Heart left ventricle (tissue), 16 donors: ENCODE measurements around the gene SREK1. TPM values are rescaled to one million over a fixed set of nuclear protein-coding genes. Genes with fewer than 3 reads are reported as not detected.
A peak's percentile ranks its signal among the peaks of the same experiment; 100 is the strongest.

Experiments
- ATAC-seq, 4 donors: fragments of 200-7000 bp; cut with Tn5 transposase; one replicate each; pipeline ENCODE4 v1.9.1; 2020 to 2022; ENCODE audit warnings: moderate library complexity in 4 of 4, mild to moderate bottlenecking in 3 of 4, moderate number of reproducible peaks in 1 of 4
- DNase-seq, 5 donors: peaks; one replicate each; pipeline ENCODE4 v3.0.0-alpha.2; 2020
- H3K27ac ChIP-seq, 12 donors: fragments of 200-600 bp; sonication (generic) in 4 of 12; one replicate each; pipeline versions ENCODE4 v1.5.0 to v1.8.0; 2016 to 2022; ENCODE audit warnings: mild to moderate bottlenecking in 2 of 12
- H3K27me3 ChIP-seq, 9 donors: fragments of 200-600 bp; sonication (generic) in 2 of 9; one replicate each; pipeline versions ENCODE4 v1.5.1 to v1.8.0; 2016 to 2022; ENCODE audit warnings: mild to moderate bottlenecking in 3 of 9
- H3K36me3 ChIP-seq, 9 donors: fragments of 200-600 bp; sonication (generic) in 2 of 9; one replicate each; pipeline versions ENCODE4 v1.5.0 to v1.8.0; 2018 to 2022; ENCODE audit warnings: mild to moderate bottlenecking in 2 of 9
- H3K4me1 ChIP-seq, 12 donors: fragments of 200-600 bp; sonication (generic) in 4 of 12; one replicate each; pipeline versions ENCODE4 v1.5.0 to v1.8.0; 2016 to 2022; ENCODE audit warnings: mild to moderate bottlenecking in 3 of 12
- H3K4me3 ChIP-seq, 12 donors: fragments of 200-600 bp; sonication (generic) in 4 of 12; one replicate each; pipeline versions ENCODE4 v1.5.0 to v1.8.0; 2017 to 2022; ENCODE audit warnings: mild to moderate bottlenecking in 9 of 12, moderate library complexity in 4 of 12
- H3K9me3 ChIP-seq, 12 donors: fragments of 200-600 bp; sonication (generic) in 4 of 12; one replicate each; pipeline versions ENCODE4 v1.5.0 to v1.8.0; 2016 to 2022; ENCODE audit warnings: mild to moderate bottlenecking in 1 of 12
- POLR2A ChIP-seq, 2 donors: fragments of 450-650 bp; IDR thresholded peaks; one replicate each; pipeline ENCODE4 v1.6.1; 2017; ENCODE audit warnings: antibody characterized with exemption in 2 of 2, mild to moderate bottlenecking in 2 of 2, moderate library complexity in 2 of 2
- WGBS, 4 donors: extraction: QIAGEN DNeasy Blood & Tissue Kit in 2 of 4; methylation state at CpG; one replicate each; pipeline versions ENCODE4 v1.1.5 to v1.1.7; 2013 to 2018; 5-methylcytosine and 5-hydroxymethylcytosine counted together
- intact Hi-C, 10 donors: fragments of 100-400 bp; cut with DNase I; formaldehyde crosslinking; loops; one replicate each; pipeline versions ENCODE4 v1.11.1 to v1.14.2; 2022
- polyA plus RNA-seq, 2 donors: library from polyadenylated mRNA; stranded (reverse); fragments of 200-250 nt; gene quantifications; one replicate each; pipeline ENCODE4 v1.2.3, GENCODE V29; 2013
- total RNA-seq, 9 donors: library from RNA; depleted of rRNA in 2 of 9; stranded (reverse); fragments of >200 nt in 2 of 9; fragmentation: NEBNext Ultra II Directional in 3 of 9; extraction: Animal tissue kit (Norgen Biotek cat#: 25700) in 3 of 9; gene quantifications; one replicate each; pipeline versions ENCODE4 v1.1.0 to v1.2.4, GENCODE V29; 2016 to 2023
- TF ChIP-seq, protein P1 (sequence below), 12 donors: fragments of 200-600 bp; sonication (generic) in 4 of 12; IDR thresholded peaks; one replicate each; pipeline versions ENCODE4 v1.5.0 to v1.8.0; 2018 to 2022; ENCODE audit warnings: antibody characterized with exemption in 12 of 12, mild to moderate bottlenecking in 5 of 12
- donor health status: ischemic (EF 13 %, LVEDD 7.1; RV severe dilation, severe dysfunction).
- donor health status: healthy with polysubstance abuse.
- donor health status: DM: no; HTN: yes; CAD: no.
- donor health status: DM: no; HTN: no; CAD: no.
- donor health status: ischemic (EF 25% LVEDD 6.9; RV normal size, moderate dysfunction).
- donor health status: ischemic (EF 25% LVEDD 5.7; RV mildly dilated, moderate dysfunction).
- donor health status: healthy.
- donor health status: DM: yes; HTN: yes; CAD: no.
- donor health status: ischemic (EF 35%, LVEDD 5.7; RV mildly dilated, moderate dysfunction).
- donor health status: nonischemic (EF 11% LVEDD 7.7; RV severe dilation, severe dysfunction).
- donor health status: DM: yes; HTN: yes; CAD: no.
- donor health status: PGD.
- donor health status: ischemic (EF 29% LVEDD 5.4; RV normal size, mild dysfunction).
- donor health status: nonischemic (EF 23%, LVEDD 6.1; RV moderate dilation, normal function).

The SREK1 gene
- total and polyA plus RNA-seq, 11 donors = 13.5 to 34.2 (median 28.0) TPM

DNA sequence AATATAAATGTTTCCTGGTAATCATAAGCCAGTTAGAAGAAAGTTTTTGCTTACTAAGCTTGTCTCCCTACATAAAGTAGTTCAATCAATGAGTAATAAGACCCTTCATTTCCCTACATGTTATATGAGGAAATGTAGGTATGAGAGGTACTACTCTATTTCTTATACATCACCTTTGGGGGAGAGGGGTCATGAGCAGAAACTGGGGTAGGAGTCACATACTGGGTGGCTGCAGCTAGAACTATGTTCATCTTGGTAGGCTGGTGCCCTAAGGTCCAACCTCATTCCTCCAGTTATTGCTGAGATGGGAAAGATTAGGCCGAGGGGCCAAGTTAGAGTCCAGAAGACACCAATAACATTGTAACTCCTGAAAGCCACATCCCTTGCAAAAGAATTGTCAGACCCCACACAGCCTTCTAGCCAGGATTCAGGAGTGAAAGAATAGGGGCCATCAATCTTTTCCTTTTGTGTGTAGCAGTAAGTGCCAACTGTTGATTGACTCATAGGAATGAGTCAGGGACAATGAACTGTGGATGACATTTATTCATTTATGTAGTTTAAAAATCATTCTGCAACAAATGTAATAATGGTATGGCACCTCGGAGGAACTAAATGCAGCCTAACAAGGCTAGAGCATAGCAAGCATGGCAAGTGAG is 21.6 kb upstream of the SREK1 start:
- no peak overlapping the region for H3K27ac ChIP-seq
- H3K36me3 ChIP-seq = no peaks in the 10 kb centered on the region
- intact Hi-C loops = no loop called here
- H3K4me3 ChIP-seq = no peak overlapping the region
- H3K4me1 ChIP-seq = peaks cover 0 to 9% (median 0%) of the 10 kb centered on the region in 12 donors
- H3K9me3 ChIP-seq = no peaks in the 10 kb centered on the region
- no peaks in the 10 kb centered on the region for H3K27me3 ChIP-seq
- no peak for DNase-seq
- TF ChIP-seq, protein P1, sequence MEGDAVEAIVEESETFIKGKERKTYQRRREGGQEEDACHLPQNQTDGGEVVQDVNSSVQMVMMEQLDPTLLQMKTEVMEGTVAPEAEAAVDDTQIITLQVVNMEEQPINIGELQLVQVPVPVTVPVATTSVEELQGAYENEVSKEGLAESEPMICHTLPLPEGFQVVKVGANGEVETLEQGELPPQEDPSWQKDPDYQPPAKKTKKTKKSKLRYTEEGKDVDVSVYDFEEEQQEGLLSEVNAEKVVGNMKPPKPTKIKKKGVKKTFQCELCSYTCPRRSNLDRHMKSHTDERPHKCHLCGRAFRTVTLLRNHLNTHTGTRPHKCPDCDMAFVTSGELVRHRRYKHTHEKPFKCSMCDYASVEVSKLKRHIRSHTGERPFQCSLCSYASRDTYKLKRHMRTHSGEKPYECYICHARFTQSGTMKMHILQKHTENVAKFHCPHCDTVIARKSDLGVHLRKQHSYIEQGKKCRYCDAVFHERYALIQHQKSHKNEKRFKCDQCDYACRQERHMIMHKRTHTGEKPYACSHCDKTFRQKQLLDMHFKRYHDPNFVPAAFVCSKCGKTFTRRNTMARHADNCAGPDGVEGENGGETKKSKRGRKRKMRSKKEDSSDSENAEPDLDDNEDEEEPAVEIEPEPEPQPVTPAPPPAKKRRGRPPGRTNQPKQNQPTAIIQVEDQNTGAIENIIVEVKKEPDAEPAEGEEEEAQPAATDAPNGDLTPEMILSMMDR (IDR thresholded peaks at IDR 0.05) = no peak
- ATAC-seq = no peak
- 80 to 100% (median 96%) methylated on average over 2 of the region's 2 CpGs for WGBS, 4 donors

DNA sequence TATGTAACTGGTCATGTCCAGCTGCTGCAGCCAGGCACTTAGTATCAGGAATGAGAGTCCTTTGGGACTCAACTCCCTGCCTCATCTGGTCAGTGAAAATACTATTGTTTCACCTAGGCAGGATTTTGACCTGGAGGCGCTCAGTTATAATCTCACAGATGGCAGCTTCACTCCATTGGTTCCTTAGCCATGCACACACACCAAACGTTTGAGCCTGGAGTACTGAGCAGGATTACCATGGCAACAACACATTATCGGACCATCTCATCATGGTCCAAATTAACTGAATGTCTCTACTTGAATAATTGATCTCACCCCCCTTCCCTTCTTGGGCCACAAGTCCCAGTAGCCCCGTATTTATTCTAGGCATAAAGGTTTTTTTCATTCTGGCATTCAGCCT is 15.0 kb upstream of the SREK1 start:
- DNase-seq (no peak), ATAC-seq (no peak)
- Histone ChIP-seq H3K27me3 (no peaks in the 10 kb centered on the region), H3K9me3 (peaks cover 0 to 13% (median 0%) of the 10 kb centered on the region in 12 donors), H3K4me3 (no peak overlapping the region), H3K27ac (no peak overlapping the region), H3K4me1 (peaks cover 0 to 2% (median 1%) of the 10 kb centered on the region in 12 donors), H3K36me3 (no peaks in the 10 kb centered on the region)
- 77 to 85% (median 81%) methylated on average over 4 of the region's 4 CpGs for WGBS, 4 donors
- TF ChIP-seq POLR2A (IDR thresholded peaks at IDR 0.05) = no peak
- TF ChIP-seq, protein P1 (IDR thresholded peaks at IDR 0.05) = no peak
- intact Hi-C loops = no loop called here

DNA sequence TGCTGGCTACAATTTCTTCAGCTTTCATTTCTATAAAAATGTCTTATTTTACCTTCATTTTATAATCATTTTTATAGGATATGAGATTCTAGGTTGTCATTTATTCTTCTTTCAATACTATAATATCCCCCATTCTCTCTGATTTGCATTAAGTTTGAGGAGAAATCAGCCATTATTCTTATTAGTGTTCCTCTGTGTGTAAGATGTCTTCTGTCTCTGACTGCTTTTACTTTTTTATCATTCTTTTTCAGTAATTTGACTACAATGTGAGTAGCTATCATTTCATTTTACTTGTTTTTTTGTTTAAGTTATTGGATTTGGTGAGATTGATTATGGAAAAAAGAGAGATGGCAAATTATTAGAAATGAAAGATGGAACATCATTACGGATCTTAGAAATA is 13.6 kb upstream of the SREK1 start:
- no peak for ATAC-seq
- Histone ChIP-seq H3K27me3 (no peaks in the 10 kb centered on the region), H3K27ac (no peak overlapping the region), H3K4me1 (peaks cover 0 to 9% (median 8%) of the 10 kb centered on the region in 12 donors), H3K4me3 (no peak overlapping the region), H3K9me3 (peaks cover 0 to 13% (median 0%) of the 10 kb centered on the region in 12 donors), H3K36me3 (no peaks in the 10 kb centered on the region)
- 95 to 98% (median 96%) methylated on average over 1 of the region's 1 CpG for WGBS, 4 donors
- DNase-seq = no peak
- TF ChIP-seq, protein P1 (IDR thresholded peaks at IDR 0.05) = no peak
- TF ChIP-seq POLR2A (IDR thresholded peaks at IDR 0.05) = no peak
- intact Hi-C loops = no loop called here

DNA sequence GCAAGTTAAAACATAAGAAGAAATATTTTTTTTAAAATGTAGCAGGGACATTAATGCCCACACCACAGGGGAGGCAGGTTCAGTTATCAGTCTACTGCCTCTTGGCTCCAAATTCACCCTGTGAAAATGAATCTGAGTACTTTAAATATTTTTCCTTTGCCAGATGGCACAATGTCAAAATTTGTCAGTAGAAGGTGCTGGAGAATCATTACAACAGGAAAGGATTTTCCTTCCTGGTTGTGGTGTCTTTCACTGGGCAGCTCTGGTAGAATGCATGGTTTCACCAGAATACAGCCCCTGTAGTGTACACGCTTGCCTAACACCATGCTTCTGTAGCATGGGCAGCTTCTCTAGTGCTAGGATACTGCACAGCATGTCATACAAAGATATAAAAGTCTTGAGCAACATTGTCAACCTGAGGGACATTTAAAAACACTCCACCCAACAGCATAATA is 9.7 kb upstream of the SREK1 start:
- Histone ChIP-seq H3K4me3 (no peak overlapping the region), H3K27me3 (no peaks in the 10 kb centered on the region), H3K9me3 (peaks cover 0 to 13% (median 0%) of the 10 kb centered on the region in 12 donors), H3K36me3 (no peaks in the 10 kb centered on the region), H3K4me1 (peaks cover 0 to 9% (median 8%) of the 10 kb centered on the region in 12 donors), H3K27ac (peak overlapping the region in 3 of 12 donors; percentile 0 to 29 (median 8))
- intact Hi-C loops = no loop called here
- DNase-seq = no peak
- peak; percentile 52 to 79 (median 57) for ATAC-seq
- 38 to 61% (median 51%) methylated on average over 1 of the region's 1 CpG for WGBS, 4 donors
- TF ChIP-seq POLR2A (IDR thresholded peaks at IDR 0.05) = no peak
